MM.1S (cell line): ENCODE measurements around the gene CAV3.

ENCODE experiments used
- CTCF ChIP-seq: fragments of 300-600 bp; sonication (generic); IDR thresholded peaks from 2 replicates; pipeline ENCODE4 v1.5.1; 2016; ENCODE audit warnings: antibody characterized with exemption, low read length, mixed read lengths
- EZH2phosphoT487 ChIP-seq: fragments of 300-600 bp; sonication (generic); IDR thresholded peaks from 2 replicates; pipeline ENCODE4 v1.6.1; 2018; ENCODE audit warnings: antibody characterized with exemption, low read length

- TF ChIP-seq CTCF (no peak), EZH2phosphoT487 (no peak)
Measured at GRCh38 chr3:8790529-8790928, 56.9 kb downstream of the CAV3 start.
